CD1c-positive myeloid dendritic cell (primary cell): Measurements from ENCODE around the gene MEA1.

Experiments used
- DNase-seq: peaks from one replicate; pipeline ENCODE4 v3.0.0-alpha.2; 2016; ENCODE audit errors: extremely low spot score

Gene MEA1

GRCh38 chr6:43038727-43039126 is 25.0 kb upstream of the MEA1 start:
- DNase-seq = no peak

GRCh38 chr6:43037706-43038105 is 24.0 kb upstream of the MEA1 start:
- DNase-seq = no peak

GRCh38 chr6:43037197-43037596 is 23.5 kb upstream of the MEA1 start:
- DNase-seq = no peak

- no peak for DNase-seq
These were observed 23.0 kb upstream of the MEA1 start for GRCh38 chr6:43036712-43037111.

- no peak for DNase-seq
These were observed 21.9 kb upstream of the MEA1 start for GRCh38 chr6:43035495-43036194.

GRCh38 chr6:43034190-43034525 is 20.4 kb upstream of the MEA1 start:
- no peak for DNase-seq

GRCh38 chr6:43033496-43034189 is 19.9 kb upstream of the MEA1 start:
- no peak for DNase-seq

- no peak for DNase-seq
These were observed 18.6 kb upstream of the MEA1 start for GRCh38 chr6:43032326-43032725.

- no peak for DNase-seq
These were observed 15.4 kb upstream of the MEA1 start for GRCh38 chr6:43029120-43029519.

- no peak for DNase-seq
These were observed 12.6 kb upstream of the MEA1 start for GRCh38 chr6:43026365-43026764.

GRCh38 chr6:43024436-43024835 is 10.7 kb upstream of the MEA1 start:
- no peak for DNase-seq

- peak; percentile 80 for DNase-seq
These were observed 7.7 kb upstream of the MEA1 start, which contains the start of gene RRP36 for GRCh38 chr6:43021270-43022047. RRP36 (plus strand) TSS chr6:43021623; CDS start chr6:43021655, 32 bp downstream.

- DNase-seq = no peak
These were observed 7.1 kb upstream of the MEA1 start for GRCh38 chr6:43020847-43021246.

- no peak for DNase-seq
These were observed 6.4 kb upstream of the MEA1 start for GRCh38 chr6:43020052-43020705.

- no peak for DNase-seq
These were observed 5.4 kb upstream of the MEA1 start for GRCh38 chr6:43019152-43019551.

- DNase-seq = no peak
These were observed 3.2 kb upstream of the MEA1 start for GRCh38 chr6:43016943-43017334.

- DNase-seq = peak; percentile 9
These were observed 2.6 kb upstream of the MEA1 start for GRCh38 chr6:43016176-43016942.

GRCh38 chr6:43014434-43014909 is 726 bp upstream of the MEA1 start:
- DNase-seq = peak; percentile 13

- DNase-seq = peak; percentile 50
These were observed 476 bp downstream of the MEA1 start for GRCh38 chr6:43013097-43013842.

- DNase-seq = no peak
These were observed 1.4 kb downstream of the MEA1 start for GRCh38 chr6:43012364-43012763.

- DNase-seq = no peak
These were observed 2.5 kb downstream of the MEA1 start for GRCh38 chr6:43011207-43011606.
